AG09309 (cell line): Measurements from ENCODE around the gene UNK.
"Not testable (repeated sequence)": the region's sequence is repeated elsewhere in the genome, so short reads cannot be mapped to it uniquely, and the experiment has no call there.

Experiments
- DNase-seq: peaks from one replicate; pipeline ENCODE4 v3.0.0-alpha.2; 2010; ENCODE audit warnings: low read depth
- H3K4me3 ChIP-seq: 2 replicates; pipeline ENCODE4 v1.5.1; 2011; ENCODE audit warnings: mild to moderate bottlenecking, low read depth, low read length, moderate library complexity; ENCODE audit not compliant: control insufficient read depth
- CTCF ChIP-seq: IDR thresholded peaks from 2 replicates; pipeline ENCODE4 v1.5.1; 2011; ENCODE audit warnings: mild to moderate bottlenecking, low read depth, low read length, inconsistent platforms; ENCODE audit not compliant: insufficient read depth, control insufficient read depth; ENCODE audit errors: missing control alignments

UNK gene

GRCh38 chr17:75774471-75774990, 10.1 kb upstream of the UNK start:
- no peak for DNase-seq
- no peak for TF ChIP-seq CTCF
- H3K4me3 ChIP-seq: no peak overlapping the region

- no peak overlapping the region for H3K4me3 ChIP-seq
- DNase-seq: no peak
These were observed 9.5 kb upstream of the UNK start for GRCh38 chr17:75774991-75775668.

GRCh38 chr17:75776386-75777295, 8.0 kb upstream of the UNK start:
- H3K4me3 ChIP-seq: no peak overlapping the region
- no peak for TF ChIP-seq CTCF
- no peak for DNase-seq

More at GRCh38 chr17:75774991-75775668, 9.5 kb upstream of the UNK start:
- TF ChIP-seq CTCF: no peak

- no peak for DNase-seq
These were observed 7.2 kb upstream of the UNK start for GRCh38 chr17:75777296-75777922.

GRCh38 chr17:75778066-75778860, 6.3 kb upstream of the UNK start:
- not testable (repeated sequence) for DNase-seq

More at GRCh38 chr17:75777296-75777922, 7.2 kb upstream of the UNK start:
- no peak for TF ChIP-seq CTCF
- H3K4me3 ChIP-seq: peak overlapping the region; percentile 68

GRCh38 chr17:75778861-75779249, 5.8 kb upstream of the UNK start:
- peak; percentile 55 for TF ChIP-seq CTCF
- no peak for DNase-seq

More at GRCh38 chr17:75778066-75778860, 6.3 kb upstream of the UNK start:
- peak overlapping the region; percentile 68 for H3K4me3 ChIP-seq

More at GRCh38 chr17:75778861-75779249, 5.8 kb upstream of the UNK start:
- peak overlapping the region; percentile 68 for H3K4me3 ChIP-seq
